Keratinocyte (primary cell): ENCODE measurements around the gene ZDHHC1. TPM values are rescaled to one million over a fixed set of nuclear protein-coding genes. Genes with fewer than 3 reads are reported as not detected.

Experiments
- DNase-seq: peaks from one replicate; pipeline ENCODE4 v3.0.0-alpha.2; 2011; ENCODE audit warnings: low read depth, missing footprints, low spot score
- FAIRE-seq: peaks from 2 replicates; lab custom pipeline; 2011; peaks lifted over from hg19 to GRCh38; lab: Jason Lieb, UNC
- H2AFZ ChIP-seq: 2 replicates; pipeline ENCODE4 v1.6.0; 2012; ENCODE audit warnings: low read length, control low read depth, inconsistent platforms; ENCODE audit not compliant: control insufficient read depth
- H3K27ac ChIP-seq: 2 replicates; pipeline ENCODE4 v1.5.1; 2011; ENCODE audit warnings: low read length; ENCODE audit not compliant: control insufficient read depth, insufficient read depth
- H3K27me3 ChIP-seq: 3 replicates; pipeline ENCODE4 v1.6.0; 2011; ENCODE audit warnings: low read length; ENCODE audit not compliant: control insufficient read depth, insufficient read depth; ENCODE audit errors: extremely low read depth
- H3K36me3 ChIP-seq, 2 experiments: 2 replicates in 1 of 2; 3 replicates in 1 of 2; pipeline ENCODE4 v1.5.1; 2011; ENCODE audit warnings: low read length in 2 of 2, mild to moderate bottlenecking in 1 of 2; ENCODE audit not compliant: control insufficient read depth in 2 of 2, insufficient read depth in 2 of 2; ENCODE audit errors: extremely low read depth in 1 of 2
- H3K4me1 ChIP-seq: 3 replicates; pipeline ENCODE4 v1.5.1; 2011; ENCODE audit warnings: low read length; ENCODE audit not compliant: control insufficient read depth, insufficient read depth; ENCODE audit errors: extremely low read depth
- H3K4me2 ChIP-seq: 3 replicates; pipeline ENCODE4 v1.6.0; 2011; ENCODE audit warnings: low read depth, low read length; ENCODE audit not compliant: control insufficient read depth, insufficient read depth; ENCODE audit errors: extremely low read depth
- H3K4me3 ChIP-seq, 3 experiments: fragments of 200-600 bp in 1 of 3; sonication (generic) in 1 of 3; 2 replicates in 2 of 3; 3 replicates in 1 of 3; pipeline ENCODE4 v1.5.1; 2011 to 2016; ENCODE audit warnings: low read length in 3 of 3, mild to moderate bottlenecking in 3 of 3, control low read depth in 2 of 3, inconsistent platforms in 1 of 3, low read depth in 1 of 3, mixed read lengths in 1 of 3, mixed run types in 1 of 3, moderate library complexity in 1 of 3; ENCODE audit not compliant: control insufficient read depth in 2 of 3, insufficient read depth in 2 of 3; ENCODE audit errors: extremely low read depth in 1 of 3
- H3K79me2 ChIP-seq: 2 replicates; pipeline ENCODE4 v1.6.0; 2012; ENCODE audit warnings: low read length; ENCODE audit not compliant: control insufficient read depth, insufficient read depth
- H3K9ac ChIP-seq: 3 replicates; pipeline ENCODE4 v1.6.0; 2011; ENCODE audit warnings: low read length; ENCODE audit not compliant: control insufficient read depth, insufficient read depth; ENCODE audit errors: extremely low read depth
- H3K9me1 ChIP-seq: 3 replicates; pipeline ENCODE4 v1.6.0; 2011; ENCODE audit warnings: low read length; ENCODE audit not compliant: control insufficient read depth, insufficient read depth; ENCODE audit errors: extremely low read depth
- H3K9me3 ChIP-seq: 2 replicates; pipeline ENCODE4 v1.5.1; 2012; ENCODE audit warnings: low read depth, low read length; ENCODE audit not compliant: control insufficient read depth
- H4K20me1 ChIP-seq: 3 replicates; pipeline ENCODE4 v1.6.0; 2011; ENCODE audit warnings: low read length; ENCODE audit not compliant: control insufficient read depth, insufficient read depth; ENCODE audit errors: extremely low read depth
- EZH2 ChIP-seq: IDR thresholded peaks from one replicate; pipeline ENCODE4 v1.6.1; 2012; ENCODE audit warnings: inconsistent platforms, mild to moderate bottlenecking, low read length, moderate library complexity
- dilution Hi-C: fragments of 300-500 bp; cut with MboI; formaldehyde crosslinking; loops from one replicate; pipeline ENCODE4 v1.7.0; 2020; ENCODE audit warnings: low sequenced_read_pairs; ENCODE audit not compliant: extremely low pct_ligation_motif_present
- polyA plus RNA-seq, 5 experiments: library from polyadenylated mRNA; depleted of rRNA in 3 of 5; stranded (reverse) in 3 of 5; stranded (forward) in 1 of 5; unstranded in 1 of 5; fragments of >200 nt; gene quantifications; 1 replicate in 1 of 5; 2 replicates in 3 of 5; 3 replicates in 1 of 5; pipeline versions ENCODE4 v1.2.1 to v1.2.3, GENCODE V29; 2011 to 2012; ENCODE audit warnings: missing spikeins in 2 of 5, low read depth in 1 of 5, low replicate concordance in 1 of 5
- TF ChIP-seq, protein P1 (sequence below), 3 experiments: IDR thresholded peaks in 1 of 3; conservative IDR thresholded peaks in 1 of 3; optimal IDR thresholded peaks in 1 of 3; 2 replicates in 2 of 3; 3 replicates in 1 of 3; pipeline versions ENCODE3 to v1.5.1; 2011; ENCODE audit warnings: low read length in 3 of 3, mild to moderate bottlenecking in 3 of 3, moderate library complexity in 2 of 3, control low read depth in 1 of 3, inconsistent platforms in 1 of 3; ENCODE audit not compliant: insufficient read depth in 2 of 3; ENCODE audit errors: extremely low read depth in 1 of 3

The ZDHHC1 gene
- polyA plus RNA-seq, 1 donor (not counting 4 experiments of a cell fraction or from before 2014, with no cell fraction given) = 1.1 TPM

DNA sequence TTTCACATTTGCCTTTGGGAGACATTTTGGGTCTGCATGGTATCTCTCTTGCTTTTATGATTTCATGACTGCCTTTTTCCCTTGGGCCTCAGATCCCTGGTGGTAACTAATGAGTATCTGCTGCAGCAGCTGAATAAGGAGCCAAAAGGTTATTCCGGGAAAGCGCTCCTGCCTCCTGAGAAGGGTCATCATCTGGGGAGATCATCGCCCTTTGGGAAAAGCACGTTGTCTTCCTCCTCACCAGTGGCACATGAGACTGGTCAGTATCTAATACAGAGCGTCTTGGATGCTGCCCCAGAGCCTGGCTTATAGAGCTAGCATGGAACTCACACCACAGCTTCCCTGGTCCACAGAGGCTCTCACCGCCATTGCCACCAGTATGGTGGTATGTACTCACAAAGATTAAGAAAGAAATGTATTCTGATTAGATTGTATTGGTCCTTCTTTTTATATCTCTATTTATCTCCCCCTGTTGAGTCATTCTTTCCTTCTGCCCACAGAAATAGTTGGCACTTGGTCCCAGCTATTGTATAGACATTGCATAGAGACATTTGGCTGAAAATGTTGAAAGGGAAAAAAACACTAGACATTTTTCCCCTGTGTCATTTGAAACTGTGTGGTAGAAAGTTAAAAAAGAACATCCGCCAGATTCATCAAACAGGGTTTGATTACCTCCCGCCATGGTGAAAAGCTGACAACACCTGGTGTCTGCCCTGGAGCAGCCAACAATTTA lies 31.3 kb downstream of the ZDHHC1 start:
- H3K4me2 ChIP-seq = no peak overlapping the region
- no peaks in the 10 kb centered on the region for H3K9me1 ChIP-seq
- H3K36me3 ChIP-seq = no peaks in the 10 kb centered on the region
- H3K4me1 ChIP-seq = no peaks in the 10 kb centered on the region
- no peak overlapping the region for H3K27ac ChIP-seq
- no peaks in the 10 kb centered on the region for H3K79me2 ChIP-seq
- no peak overlapping the region for H3K9ac ChIP-seq
- H2AFZ ChIP-seq = no peak overlapping the region
- TF ChIP-seq, protein P1, sequence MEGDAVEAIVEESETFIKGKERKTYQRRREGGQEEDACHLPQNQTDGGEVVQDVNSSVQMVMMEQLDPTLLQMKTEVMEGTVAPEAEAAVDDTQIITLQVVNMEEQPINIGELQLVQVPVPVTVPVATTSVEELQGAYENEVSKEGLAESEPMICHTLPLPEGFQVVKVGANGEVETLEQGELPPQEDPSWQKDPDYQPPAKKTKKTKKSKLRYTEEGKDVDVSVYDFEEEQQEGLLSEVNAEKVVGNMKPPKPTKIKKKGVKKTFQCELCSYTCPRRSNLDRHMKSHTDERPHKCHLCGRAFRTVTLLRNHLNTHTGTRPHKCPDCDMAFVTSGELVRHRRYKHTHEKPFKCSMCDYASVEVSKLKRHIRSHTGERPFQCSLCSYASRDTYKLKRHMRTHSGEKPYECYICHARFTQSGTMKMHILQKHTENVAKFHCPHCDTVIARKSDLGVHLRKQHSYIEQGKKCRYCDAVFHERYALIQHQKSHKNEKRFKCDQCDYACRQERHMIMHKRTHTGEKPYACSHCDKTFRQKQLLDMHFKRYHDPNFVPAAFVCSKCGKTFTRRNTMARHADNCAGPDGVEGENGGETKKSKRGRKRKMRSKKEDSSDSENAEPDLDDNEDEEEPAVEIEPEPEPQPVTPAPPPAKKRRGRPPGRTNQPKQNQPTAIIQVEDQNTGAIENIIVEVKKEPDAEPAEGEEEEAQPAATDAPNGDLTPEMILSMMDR (optimal IDR thresholded peaks at IDR 0.05 in 1 of 3, IDR thresholded peaks at IDR 0.05 in 1 of 3, conservative IDR thresholded peaks at IDR 0.05 in 1 of 3; ENCODE audit: extremely low read depth in 1 of 3, insufficient read depth in 2 of 3, low read length in 3 of 3) = no peak
- TF ChIP-seq EZH2 = no peak
- H3K27me3 ChIP-seq = peaks cover 3% of the 10 kb centered on the region
- dilution Hi-C loops = no loop called here
- no peaks in the 10 kb centered on the region for H4K20me1 ChIP-seq
- DNase-seq (no peak), FAIRE-seq (no peak)
- H3K4me3 ChIP-seq = no peak overlapping the region
- no peaks in the 10 kb centered on the region for H3K9me3 ChIP-seq

DNA sequence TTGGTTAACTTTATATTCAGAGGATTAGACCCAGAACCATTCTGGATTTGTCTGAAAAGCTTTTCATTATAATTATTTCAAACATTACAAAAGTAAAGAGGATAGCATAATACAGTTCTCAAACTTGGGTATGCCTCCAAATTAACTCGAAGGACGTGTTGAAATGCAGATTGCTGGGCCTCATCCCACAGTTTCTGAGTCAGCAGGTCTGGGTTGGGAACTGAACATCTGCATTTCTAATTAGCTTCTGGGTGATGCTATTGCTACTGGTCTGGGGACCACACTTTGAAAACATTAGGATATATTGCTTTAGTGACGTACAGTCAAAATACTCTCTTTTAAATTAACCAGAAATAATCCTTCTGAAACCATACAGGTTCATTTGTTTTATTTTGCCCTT lies 33.0 kb downstream of the ZDHHC1 start:
- no peak overlapping the region for H3K4me2 ChIP-seq
- no peak for TF ChIP-seq EZH2
- TF ChIP-seq, protein P1 (optimal IDR thresholded peaks at IDR 0.05 in 1 of 3, IDR thresholded peaks at IDR 0.05 in 1 of 3, conservative IDR thresholded peaks at IDR 0.05 in 1 of 3; ENCODE audit: extremely low read depth in 1 of 3, insufficient read depth in 2 of 3, low read length in 3 of 3) = no peak
- H3K9me3 ChIP-seq = no peaks in the 10 kb centered on the region
- no peak for FAIRE-seq
- H4K20me1 ChIP-seq = no peaks in the 10 kb centered on the region
- no peaks in the 10 kb centered on the region for H3K36me3 ChIP-seq
- DNase-seq = no peak
- no peaks in the 10 kb centered on the region for H3K79me2 ChIP-seq
- no peak overlapping the region for H3K9ac ChIP-seq
- no peaks in the 10 kb centered on the region for H3K4me1 ChIP-seq
- H3K4me3 ChIP-seq = no peak overlapping the region
- dilution Hi-C loops = no loop called here
- no peak overlapping the region for H3K27ac ChIP-seq
- peaks cover 3% of the 10 kb centered on the region for H3K27me3 ChIP-seq
- no peaks in the 10 kb centered on the region for H3K9me1 ChIP-seq
- H2AFZ ChIP-seq = no peak overlapping the region
